Measurements from ENCODE around the gene MAN1A2. TPM values are rescaled to one million over a fixed set of nuclear protein-coding genes. Genes with fewer than 3 reads are reported as not detected.

MAN1A2 gene
- total and polyA plus RNA-seq, 10 of the 15 experiments (the other 5 are each of a cell fraction or from before 2014, with no cell fraction given), result 2.8 to 23.6 (median 16.0) TPM

DNA sequence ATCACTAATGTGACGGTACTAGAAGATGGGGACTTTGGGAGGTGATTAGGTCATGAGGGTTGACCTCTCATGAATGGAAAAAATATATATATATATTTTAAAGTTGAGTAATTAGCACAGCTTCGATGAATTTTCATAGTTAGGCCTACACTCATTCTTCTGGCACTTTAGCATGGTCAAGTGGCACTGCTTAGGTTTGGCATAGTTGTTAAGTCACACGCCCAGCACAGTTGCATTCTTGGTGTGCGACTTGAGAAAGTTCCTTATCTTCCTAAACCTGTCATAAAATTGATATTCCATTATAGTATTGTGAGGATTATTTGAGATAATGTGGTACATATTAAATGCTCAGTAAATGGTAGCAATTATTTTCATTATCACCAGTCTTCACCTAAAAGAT is 47.7 kb downstream of the MAN1A2 start:
- WGBS (ENCODE audit: insufficient coverage, insufficient replicate concordance, low lambda C conversion rate, missing lambda C conversion rate), result 82% methylated on average over 4 of the region's 4 CpGs
- no peaks in the 10 kb centered on the region for H3K36me3 ChIP-seq (ENCODE audit: control insufficient read depth in 2 of 2, insufficient read depth in 2 of 2, low read length in 1 of 2)
- CTCF ChIA-PET, result no interaction called here
- DNase-seq (ENCODE audit: low read depth, low spot score), result no peak
- BruUV-seq (replicated peaks), result no TSS peak
- H3K9ac ChIP-seq (ENCODE audit: control insufficient read depth, insufficient read depth, low read length), result no peak overlapping the region
- TF ChIP-seq HDGF (IDR thresholded peaks at IDR 0.05), result no peak
- no peak for TF ChIP-seq CEBPB (IDR thresholded peaks at IDR 0.05; ENCODE audit: borderline replicate concordance in 1 of 2, low read depth in 2 of 2, low read length in 2 of 2)
- no peak for TF ChIP-seq ZNF622 (IDR thresholded peaks at IDR 0.05)
- TF ChIP-seq RELA (IDR thresholded peaks at IDR 0.05; ENCODE audit: borderline replicate concordance, partially characterized antibody), result no peak
- TF ChIP-seq ZNF274 (IDR thresholded peaks at IDR 0.05; ENCODE audit: insufficient read depth, insufficient read length), result no peak
- TF ChIP-seq YY1 (IDR thresholded peaks at IDR 0.05; ENCODE audit: low read depth, low read length), result no peak
- TF ChIP-seq, protein P1, sequence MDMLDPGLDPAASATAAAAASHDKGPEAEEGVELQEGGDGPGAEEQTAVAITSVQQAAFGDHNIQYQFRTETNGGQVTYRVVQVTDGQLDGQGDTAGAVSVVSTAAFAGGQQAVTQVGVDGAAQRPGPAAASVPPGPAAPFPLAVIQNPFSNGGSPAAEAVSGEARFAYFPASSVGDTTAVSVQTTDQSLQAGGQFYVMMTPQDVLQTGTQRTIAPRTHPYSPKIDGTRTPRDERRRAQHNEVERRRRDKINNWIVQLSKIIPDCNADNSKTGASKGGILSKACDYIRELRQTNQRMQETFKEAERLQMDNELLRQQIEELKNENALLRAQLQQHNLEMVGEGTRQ (IDR thresholded peaks at IDR 0.05; ENCODE audit: borderline replicate concordance, low read depth, low read length), result no peak
- TF ChIP-seq, protein P2, sequence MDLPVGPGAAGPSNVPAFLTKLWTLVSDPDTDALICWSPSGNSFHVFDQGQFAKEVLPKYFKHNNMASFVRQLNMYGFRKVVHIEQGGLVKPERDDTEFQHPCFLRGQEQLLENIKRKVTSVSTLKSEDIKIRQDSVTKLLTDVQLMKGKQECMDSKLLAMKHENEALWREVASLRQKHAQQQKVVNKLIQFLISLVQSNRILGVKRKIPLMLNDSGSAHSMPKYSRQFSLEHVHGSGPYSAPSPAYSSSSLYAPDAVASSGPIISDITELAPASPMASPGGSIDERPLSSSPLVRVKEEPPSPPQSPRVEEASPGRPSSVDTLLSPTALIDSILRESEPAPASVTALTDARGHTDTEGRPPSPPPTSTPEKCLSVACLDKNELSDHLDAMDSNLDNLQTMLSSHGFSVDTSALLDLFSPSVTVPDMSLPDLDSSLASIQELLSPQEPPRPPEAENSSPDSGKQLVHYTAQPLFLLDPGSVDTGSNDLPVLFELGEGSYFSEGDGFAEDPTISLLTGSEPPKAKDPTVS (IDR thresholded peaks at IDR 0.05; ENCODE audit: low read depth, low read length), result no peak
- TF ChIP-seq NR2F1 (conservative IDR thresholded peaks at IDR 0.05), result no peak
- no peak for TF ChIP-seq ZNF217 (IDR thresholded peaks at IDR 0.05)
- no peak for TF ChIP-seq CBX3 (IDR thresholded peaks at IDR 0.05; ENCODE audit: borderline replicate concordance, low read depth)
- no peak for TF ChIP-seq PAX8 (IDR thresholded peaks at IDR 0.05)
- TF ChIP-seq NR2C1 (IDR thresholded peaks at IDR 0.05), result no peak
- TF ChIP-seq, protein P3, sequence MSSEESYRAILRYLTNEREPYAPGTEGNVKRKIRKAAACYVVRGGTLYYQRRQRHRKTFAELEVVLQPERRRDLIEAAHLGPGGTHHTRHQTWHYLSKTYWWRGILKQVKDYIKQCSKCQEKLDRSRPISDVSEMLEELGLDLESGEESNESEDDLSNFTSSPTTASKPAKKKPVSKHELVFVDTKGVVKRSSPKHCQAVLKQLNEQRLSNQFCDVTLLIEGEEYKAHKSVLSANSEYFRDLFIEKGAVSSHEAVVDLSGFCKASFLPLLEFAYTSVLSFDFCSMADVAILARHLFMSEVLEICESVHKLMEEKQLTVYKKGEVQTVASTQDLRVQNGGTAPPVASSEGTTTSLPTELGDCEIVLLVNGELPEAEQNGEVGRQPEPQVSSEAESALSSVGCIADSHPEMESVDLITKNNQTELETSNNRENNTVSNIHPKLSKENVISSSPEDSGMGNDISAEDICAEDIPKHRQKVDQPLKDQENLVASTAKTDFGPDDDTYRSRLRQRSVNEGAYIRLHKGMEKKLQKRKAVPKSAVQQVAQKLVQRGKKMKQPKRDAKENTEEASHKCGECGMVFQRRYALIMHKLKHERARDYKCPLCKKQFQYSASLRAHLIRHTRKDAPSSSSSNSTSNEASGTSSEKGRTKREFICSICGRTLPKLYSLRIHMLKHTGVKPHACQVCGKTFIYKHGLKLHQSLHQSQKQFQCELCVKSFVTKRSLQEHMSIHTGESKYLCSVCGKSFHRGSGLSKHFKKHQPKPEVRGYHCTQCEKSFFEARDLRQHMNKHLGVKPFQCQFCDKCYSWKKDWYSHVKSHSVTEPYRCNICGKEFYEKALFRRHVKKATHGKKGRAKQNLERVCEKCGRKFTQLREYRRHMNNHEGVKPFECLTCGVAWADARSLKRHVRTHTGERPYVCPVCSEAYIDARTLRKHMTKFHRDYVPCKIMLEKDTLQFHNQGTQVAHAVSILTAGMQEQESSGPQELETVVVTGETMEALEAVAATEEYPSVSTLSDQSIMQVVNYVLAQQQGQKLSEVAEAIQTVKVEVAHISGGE (CRISPR knock-in tag; IDR thresholded peaks at IDR 0.05), result no peak
- TF ChIP-seq MYC (IDR thresholded peaks at IDR 0.05; ENCODE audit: insufficient read depth, insufficient read length, insufficient replicate concordance, low read length, severe bottlenecking), result no peak
- TF ChIP-seq GABPA (IDR thresholded peaks at IDR 0.05; ENCODE audit: low read depth), result no peak
- no peak for TF ChIP-seq POU2F2 (IDR thresholded peaks at IDR 0.05; ENCODE audit: borderline replicate concordance, low read depth, low read length)
- TF ChIP-seq EED (IDR thresholded peaks at IDR 0.05; ENCODE audit: low read depth), result no peak
- no peak for TF ChIP-seq STAT3 (IDR thresholded peaks at IDR 0.05; ENCODE audit: low read depth, low read length)
- no peak for TF ChIP-seq ESRRA (IDR thresholded peaks at IDR 0.05; ENCODE audit: low read length)
- POLR2A ChIA-PET, result no interaction called here
- no peaks in the 10 kb centered on the region for H3K4me1 ChIP-seq (ENCODE audit: control insufficient read depth, insufficient read depth, low read length)
- ATAC-seq, result no peak
- H3K9me3 ChIP-seq (replicated peaks; ENCODE audit: control insufficient read depth, insufficient read depth, low read length), result no peaks in the 10 kb centered on the region
- FAIRE-seq, result no peak
- no peaks in the 10 kb centered on the region for H3K79me2 ChIP-seq (ENCODE audit: control insufficient read depth, insufficient read depth, low read length)
- SMC1A ChIA-PET (ENCODE audit: uncharacterized antibody, unreplicated experiment), result interaction anchor here (0.8 kb wide), 1 partner anchor 279 kb away, joined by 3 read pairs; no protein-coding TSS in a partner anchor
- H3K27me3 ChIP-seq (replicated peaks in 1 of 2; ENCODE audit: control insufficient read depth in 2 of 2, insufficient read depth in 2 of 2, low read length in 1 of 2), result no peaks in the 10 kb centered on the region
- RAD21 ChIA-PET (ENCODE audit: unreplicated experiment), result no interaction called here
- in situ Hi-C loops (cut with MboI) (no loop called here), intact Hi-C loops (cut with micrococcal nuclease; ENCODE audit: unreplicated experiment) (loop anchor here (5.0 kb wide), 1 partner anchor 48 kb away; the partner anchor contains the start of gene MAN1A2)
- no peaks in the 10 kb centered on the region for H4K20me1 ChIP-seq (ENCODE audit: control insufficient read depth, insufficient read depth)
- no peak overlapping the region for H2AFZ ChIP-seq (ENCODE audit: control insufficient read depth, low read depth, low read length)
- no peak overlapping the region for H3K4me3 ChIP-seq
- H3K27ac ChIP-seq (ENCODE audit: control insufficient read depth, insufficient read depth), result no peak overlapping the region
- H3K4me2 ChIP-seq (ENCODE audit: control insufficient read depth, insufficient read depth), result no peak overlapping the region
